CD14-positive monocyte (primary cell): ENCODE data around the gene NXPH2. TPM values are rescaled to one million over a fixed set of nuclear protein-coding genes. Genes with fewer than 3 reads are reported as not detected.

ENCODE experiments used
- DNase-seq, 3 donors: peaks; one replicate each; pipeline ENCODE4 v3.0.0-alpha.2; 2011 to 2022
- H2AFZ ChIP-seq: 2 replicates; pipeline ENCODE4 v1.6.0; 2012; ENCODE audit warnings: mild to moderate bottlenecking, low read depth, low read length, inconsistent platforms; ENCODE audit not compliant: insufficient read depth, poor library complexity, severe bottlenecking
- H3K27ac ChIP-seq, 2 donors: 1 replicate in 1 of 2; 2 replicates in 1 of 2; pipeline ENCODE4 v1.5.1; 2012 to 2013; ENCODE audit warnings: low read length in 2 of 2, control low read depth in 1 of 2, inconsistent platforms in 1 of 2, low read depth in 1 of 2, mild to moderate bottlenecking in 1 of 2
- H3K27me3 ChIP-seq, 2 donors: one replicate each; pipeline versions ENCODE4 v1.6.0 to v1.6.1; 2011 to 2013; ENCODE audit warnings: low read length in 2 of 2; ENCODE audit not compliant: control insufficient read depth in 2 of 2, insufficient read depth in 2 of 2
- H3K36me3 ChIP-seq, 2 donors: replicated peaks in 1 of 2; 1 replicate in 1 of 2; 2 replicates in 1 of 2; pipeline versions ENCODE4 v1.5.1 to v1.6.1; 2012 to 2013; ENCODE audit warnings: low read length in 2 of 2, control low read depth in 1 of 2, inconsistent platforms in 1 of 2, mild to moderate bottlenecking in 1 of 2; ENCODE audit not compliant: insufficient read depth in 2 of 2, control insufficient read depth in 1 of 2
- H3K4me1 ChIP-seq, 2 donors: 1 replicate in 1 of 2; 2 replicates in 1 of 2; pipeline versions ENCODE4 v1.5.1 to v1.6.1; 2012 to 2013; ENCODE audit warnings: low read length in 2 of 2, control low read depth in 1 of 2, inconsistent platforms in 1 of 2, mild to moderate bottlenecking in 1 of 2, moderate library complexity in 1 of 2; ENCODE audit not compliant: insufficient read depth in 2 of 2, control insufficient read depth in 1 of 2
- H3K4me2 ChIP-seq: replicated peaks from 2 replicates; pipeline ENCODE3; 2012; ENCODE audit warnings: low read length, moderate library complexity, mild to moderate bottlenecking; ENCODE audit not compliant: poor library complexity, severe bottlenecking; ENCODE audit errors: extremely low read depth
- H3K4me3 ChIP-seq, 3 experiments: fragments of 200-600 bp in 1 of 3; sonication (generic) in 1 of 3; replicated peaks in 1 of 3; 1 replicate in 2 of 3; 2 replicates in 1 of 3; pipeline ENCODE4 v1.5.1; 2011 to 2013; ENCODE audit warnings: low read length in 3 of 3, mild to moderate bottlenecking in 3 of 3, control low read depth in 2 of 3, low read depth in 2 of 3, inconsistent platforms in 1 of 3, moderate library complexity in 1 of 3
- H3K79me2 ChIP-seq: 2 replicates; pipeline ENCODE4 v1.6.0; 2012; ENCODE audit warnings: mild to moderate bottlenecking, control low read depth, inconsistent platforms, low read length, moderate library complexity; ENCODE audit not compliant: insufficient read depth
- H3K9ac ChIP-seq: 2 replicates; pipeline ENCODE4 v1.6.0; 2017; ENCODE audit warnings: low read length, mild to moderate bottlenecking; ENCODE audit not compliant: insufficient read depth, poor library complexity, severe bottlenecking
- H3K9me3 ChIP-seq, 2 donors: replicated peaks in 1 of 2; 1 replicate in 1 of 2; 2 replicates in 1 of 2; pipeline versions ENCODE4 v1.5.1 to v1.6.1; 2012 to 2013; ENCODE audit warnings: low read length in 2 of 2, control low read depth in 1 of 2; ENCODE audit not compliant: control insufficient read depth in 1 of 2, insufficient read depth in 1 of 2
- H4K20me1 ChIP-seq: 2 replicates; pipeline ENCODE4 v1.6.0; 2012; ENCODE audit warnings: mild to moderate bottlenecking, low read length, control low read depth, moderate library complexity; ENCODE audit not compliant: insufficient read depth
- H3K27ac Mint-ChIP-seq, 7 donors: one replicate each; pipeline ENCODE4 v1.8.0; 2020; ENCODE audit warnings: mild to moderate bottlenecking in 7 of 7, mixed read lengths in 7 of 7, moderate library complexity in 6 of 7, inconsistent platforms in 2 of 7
- H3K27me3 Mint-ChIP-seq, 3 donors: one replicate each; pipeline ENCODE4 v1.8.0; 2021 to 2022; ENCODE audit warnings: low read depth in 3 of 3, mild to moderate bottlenecking in 3 of 3, mixed read lengths in 3 of 3, moderate library complexity in 3 of 3, inconsistent platforms in 1 of 3
- H3K36me3 Mint-ChIP-seq, 2 donors: one replicate each; pipeline ENCODE4 v1.8.0; 2020; ENCODE audit warnings: mixed read lengths in 2 of 2, inconsistent platforms in 1 of 2, mild to moderate bottlenecking in 1 of 2
- H3K4me1 Mint-ChIP-seq: one replicate; pipeline ENCODE4 v1.8.0; 2020; ENCODE audit warnings: mild to moderate bottlenecking, mixed read lengths
- H3K4me3 Mint-ChIP-seq, 2 donors: one replicate each; pipeline ENCODE4 v1.8.0; 2020; ENCODE audit warnings: mild to moderate bottlenecking in 2 of 2, mixed read lengths in 2 of 2, moderate library complexity in 1 of 2
- H3K9me3 Mint-ChIP-seq, 7 donors: one replicate each; pipeline ENCODE4 v1.8.0; 2020 to 2022; ENCODE audit warnings: mixed read lengths in 7 of 7, mild to moderate bottlenecking in 6 of 7, moderate library complexity in 6 of 7, inconsistent platforms in 2 of 7
- CTCF ChIP-seq: fragments of 200-600 bp; IDR thresholded peaks from one replicate; pipeline ENCODE4 v1.8.0; 2022; ENCODE audit warnings: antibody characterized with exemption, mild to moderate bottlenecking
- WGBS: methylation state at CpG from one replicate; pipeline ENCODE4 v1.1.5; 2013; ENCODE audit warnings: missing lambda C conversion rate; ENCODE audit not compliant: insufficient coverage; 5-methylcytosine and 5-hydroxymethylcytosine counted together
- intact Hi-C, 2 donors: fragments of 100-400 bp; cut with micrococcal nuclease; formaldehyde crosslinking; loops; one replicate each; pipeline versions ENCODE4 v1.15.0 to v1.15.1; 2023
- polyA plus RNA-seq, 3 donors: library from polyadenylated mRNA; depleted of rRNA in 1 of 3; unstranded in 2 of 3; stranded (reverse) in 1 of 3; fragments of 300-500 nt in 2 of 3; fragments of >200 nt in 1 of 3; fragmentation: Illumina TruSeq in 2 of 3; gene quantifications; 1 replicate in 2 of 3; 2 replicates in 1 of 3; pipeline ENCODE4 v1.2.3, GENCODE V29; 2012 to 2021

Gene NXPH2
- polyA plus RNA-seq, 3 donors, result not detected

GRCh38 chr2:138727956-138728355, 52.2 kb downstream of the NXPH2 start:
- no peaks in the 10 kb centered on the region for H4K20me1 ChIP-seq
- no CpG with 5 or more reads among the region's 1 CpG for WGBS
- Mint-ChIP-seq H3K4me1 (no peaks in the 10 kb centered on the region), H3K27ac (no peak overlapping the region), H3K9me3 (peaks cover 0 to 5% (median 2%) of the 10 kb centered on the region in 7 donors), H3K4me3 (no peak overlapping the region), H3K27me3 (no peaks in the 10 kb centered on the region), H3K36me3 (no peaks in the 10 kb centered on the region)
- no peak for TF ChIP-seq CTCF
- H3K4me2 ChIP-seq, result no peak overlapping the region
- no peaks in the 10 kb centered on the region for H3K79me2 ChIP-seq
- H3K27ac ChIP-seq, result no peak overlapping the region
- DNase-seq, result no peak
- H2AFZ ChIP-seq, result no peak overlapping the region
- intact Hi-C loops, result no loop called here
- no peaks in the 10 kb centered on the region for H3K27me3 ChIP-seq
- peaks cover 0 to 3% of the 10 kb centered on the region in 2 donors for H3K9me3 ChIP-seq
- no peaks in the 10 kb centered on the region for H3K4me1 ChIP-seq
- no peaks in the 10 kb centered on the region for H3K36me3 ChIP-seq
- H3K4me3 ChIP-seq, result no peak overlapping the region
- no peak overlapping the region for H3K9ac ChIP-seq

GRCh38 chr2:138726681-138727080, 53.5 kb downstream of the NXPH2 start:
- H3K27me3 ChIP-seq, result no peaks in the 10 kb centered on the region
- no peak overlapping the region for H3K4me2 ChIP-seq
- peaks cover 0 to 3% of the 10 kb centered on the region in 2 donors for H3K9me3 ChIP-seq
- no peak overlapping the region for H3K4me3 Mint-ChIP-seq
- H3K4me1 Mint-ChIP-seq, result no peaks in the 10 kb centered on the region
- no peak overlapping the region for H2AFZ ChIP-seq
- H3K27me3 Mint-ChIP-seq, result peaks cover 0 to 2% (median 0%) of the 10 kb centered on the region in 3 donors
- no peaks in the 10 kb centered on the region for H3K36me3 ChIP-seq
- no peak overlapping the region for H3K27ac ChIP-seq
- H3K9ac ChIP-seq, result no peak overlapping the region
- H3K27ac Mint-ChIP-seq, result peak overlapping the region in 1 of 7 donors; percentile 23
- peaks cover 0 to 5% (median 2%) of the 10 kb centered on the region in 7 donors for H3K9me3 Mint-ChIP-seq
- intact Hi-C loops, result no loop called here
- H3K4me1 ChIP-seq, result no peaks in the 10 kb centered on the region
- no peaks in the 10 kb centered on the region for H4K20me1 ChIP-seq
- no peaks in the 10 kb centered on the region for H3K79me2 ChIP-seq
- no peak overlapping the region for H3K4me3 ChIP-seq
- H3K36me3 Mint-ChIP-seq, result no peaks in the 10 kb centered on the region
- DNase-seq, result no peak
- no peak for TF ChIP-seq CTCF
